IPS-18c (cell line): ENCODE measurements around the gene SH3TC1.

Experiments used
- H3K4me3 ChIP-seq: 2 replicates; pipeline ENCODE4 v1.7.0; 2013; ENCODE audit warnings: low read depth, mild to moderate bottlenecking, low read length, moderate library complexity; ENCODE audit not compliant: insufficient read depth
- H3K9me3 ChIP-seq: one replicate; pipeline ENCODE4 v1.6.1; 2013; ENCODE audit warnings: mild to moderate bottlenecking, low read length, moderate library complexity; ENCODE audit not compliant: control insufficient read depth, insufficient read depth

The SH3TC1 gene

GRCh38 chr4:8252301-8253173 lies 53.4 kb downstream of the SH3TC1 start:
- no peak overlapping the region for H3K4me3 ChIP-seq
- peaks cover 2% of the 10 kb centered on the region for H3K9me3 ChIP-seq

- H3K9me3 ChIP-seq, result peaks cover 2% of the 10 kb centered on the region
- H3K4me3 ChIP-seq, result no peak overlapping the region
Measured at GRCh38 chr4:8254076-8254475, 55.0 kb downstream of the SH3TC1 start.

GRCh38 chr4:8255698-8256441 lies 56.8 kb downstream of the SH3TC1 start:
- no peak overlapping the region for H3K4me3 ChIP-seq
- peaks cover 2% of the 10 kb centered on the region for H3K9me3 ChIP-seq

DNA sequence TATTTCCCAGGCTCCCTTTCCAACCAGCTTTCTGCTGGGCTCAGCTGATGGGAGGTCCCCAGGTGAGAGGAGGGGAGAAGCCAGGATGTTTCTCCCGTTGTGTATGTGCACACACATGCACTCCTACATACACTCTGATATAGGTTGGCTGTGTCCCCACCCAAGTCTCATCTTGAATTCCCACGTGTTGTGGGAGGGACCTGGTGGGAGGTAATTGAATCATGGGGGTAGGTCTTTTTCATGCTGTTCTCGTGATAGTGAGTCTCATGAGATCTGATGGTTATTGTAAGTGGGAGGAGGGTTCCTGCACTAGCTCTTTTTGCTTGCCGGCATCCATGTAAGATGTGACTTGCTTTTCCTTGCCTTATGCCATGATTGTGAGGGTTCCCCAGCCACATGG lies 58.8 kb downstream of the SH3TC1 start:
- Histone ChIP-seq H3K9me3 (peaks cover 2% of the 10 kb centered on the region), H3K4me3 (no peak overlapping the region)

- H3K9me3 ChIP-seq, result peaks cover 2% of the 10 kb centered on the region
- H3K4me3 ChIP-seq, result no peak overlapping the region
Measured at GRCh38 chr4:8258552-8259212, 59.6 kb downstream of the SH3TC1 start.

GRCh38 chr4:8259743-8260430 lies 60.8 kb downstream of the SH3TC1 start:
- no peak overlapping the region for H3K4me3 ChIP-seq
- peaks cover 2% of the 10 kb centered on the region for H3K9me3 ChIP-seq

DNA sequence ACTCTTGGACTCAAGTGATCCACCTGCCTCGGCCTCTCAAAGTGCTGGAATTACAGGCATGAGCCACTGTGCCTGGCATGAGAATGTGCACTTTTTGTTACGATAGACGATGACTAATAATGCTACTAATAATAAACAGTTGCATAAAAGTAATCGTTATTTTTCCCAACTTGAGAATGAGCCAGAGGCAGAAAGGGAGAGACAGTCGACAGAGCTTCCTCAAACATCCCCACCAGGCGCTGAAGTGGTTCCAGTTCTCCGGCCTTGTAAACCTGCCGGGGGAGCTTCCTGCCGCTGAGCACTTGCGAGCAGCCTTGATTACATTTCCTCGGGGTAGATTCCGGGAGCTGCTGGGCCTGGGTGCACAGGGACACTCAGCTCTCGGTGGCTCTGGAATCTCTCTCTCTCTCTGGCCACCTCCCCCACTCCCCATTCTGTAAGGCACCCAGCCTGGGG lies 61.6 kb downstream of the SH3TC1 start:
- Histone ChIP-seq H3K9me3 (peaks cover 2% of the 10 kb centered on the region), H3K4me3 (no peak overlapping the region)

- Histone ChIP-seq H3K4me3 (no peak overlapping the region), H3K9me3 (peaks cover 2% of the 10 kb centered on the region)
Measured at GRCh38 chr4:8261851-8262535, 62.9 kb downstream of the SH3TC1 start.

- H3K4me3 ChIP-seq, result no peak overlapping the region
- no peaks in the 10 kb centered on the region for H3K9me3 ChIP-seq
Measured at GRCh38 chr4:8262637-8263322, 63.7 kb downstream of the SH3TC1 start.

DNA sequence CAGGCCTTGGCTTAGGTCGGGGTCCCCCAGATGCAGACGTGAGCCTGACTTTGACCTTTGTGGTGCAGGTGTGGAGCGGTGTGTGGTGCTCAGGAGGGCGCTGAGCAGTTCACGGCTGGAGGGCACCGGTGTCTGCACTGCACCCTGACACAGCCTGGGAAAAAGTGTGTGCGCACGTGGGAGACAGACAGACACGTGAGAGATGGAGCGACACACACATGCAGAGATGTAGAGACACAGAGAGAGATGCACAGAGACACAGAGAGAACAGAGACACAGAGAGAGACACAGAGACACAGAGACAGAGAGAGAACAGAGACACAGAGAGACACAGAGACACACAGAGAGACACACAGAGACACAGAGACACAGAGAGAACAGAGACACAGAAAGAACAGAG lies 64.3 kb downstream of the SH3TC1 start:
- H3K9me3 ChIP-seq, result no peaks in the 10 kb centered on the region
- H3K4me3 ChIP-seq, result no peak overlapping the region

DNA sequence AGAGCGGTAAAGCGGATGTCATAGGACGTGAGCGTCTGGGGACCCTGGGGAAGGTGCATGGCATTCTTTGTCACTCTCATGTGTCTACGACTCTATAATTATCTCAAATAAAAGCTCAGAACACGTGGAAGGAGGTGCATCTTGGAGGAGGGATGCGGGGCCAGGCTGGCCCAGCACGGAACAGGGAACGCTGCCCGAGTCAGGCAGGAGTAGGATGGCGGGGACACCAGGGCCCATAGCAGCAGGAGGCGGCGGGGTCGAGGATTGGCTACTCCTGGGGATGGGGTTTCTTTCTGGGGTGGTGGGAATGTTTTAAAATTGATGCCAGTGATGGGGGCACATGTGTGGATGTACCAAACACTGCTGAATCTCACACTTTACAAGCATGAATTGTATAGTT lies 65.0 kb downstream of the SH3TC1 start:
- no peak overlapping the region for H3K4me3 ChIP-seq
- no peaks in the 10 kb centered on the region for H3K9me3 ChIP-seq

DNA sequence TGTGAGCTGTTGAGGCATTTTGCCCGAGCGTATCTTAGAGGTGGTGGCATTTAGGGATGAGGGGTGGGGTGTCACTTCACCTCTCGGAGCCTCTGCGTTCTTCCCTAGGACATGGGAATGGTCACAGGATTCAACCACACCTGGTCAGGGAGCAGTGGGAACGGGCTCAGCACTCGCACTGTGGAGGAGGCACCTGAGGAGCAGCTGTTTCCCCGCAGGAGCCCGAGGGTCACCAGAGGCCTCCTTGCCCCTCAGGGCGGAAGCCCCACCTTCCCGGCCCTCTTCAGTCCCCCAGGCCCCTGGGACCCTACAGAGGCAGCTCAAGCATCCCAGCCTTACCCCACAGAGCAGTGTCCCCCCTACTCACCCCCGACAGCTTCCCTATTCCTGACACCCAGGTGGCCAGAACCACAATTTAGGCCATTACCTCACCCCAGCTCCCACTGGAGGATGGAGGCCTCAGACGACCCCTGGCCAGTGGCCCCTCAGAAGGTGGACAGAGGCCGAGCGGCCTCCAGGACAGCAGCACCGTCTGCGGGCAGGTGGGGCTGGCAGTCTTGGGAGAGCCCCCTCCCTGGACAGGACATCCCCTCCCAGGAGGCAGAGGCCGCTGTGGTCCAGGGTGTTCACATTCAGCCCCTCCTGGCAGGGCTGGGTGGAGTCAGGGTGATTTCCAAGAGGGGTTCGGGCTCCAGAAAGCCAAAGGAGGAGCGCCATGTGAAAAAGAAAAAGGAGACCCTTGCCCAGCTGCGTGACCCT lies 66.3 kb downstream of the SH3TC1 start:
- Histone ChIP-seq H3K4me3 (no peak overlapping the region), H3K9me3 (no peaks in the 10 kb centered on the region)

- H3K9me3 ChIP-seq, result no peaks in the 10 kb centered on the region
- H3K4me3 ChIP-seq, result no peak overlapping the region
Measured at GRCh38 chr4:8266088-8266487, 67.0 kb downstream of the SH3TC1 start.

GRCh38 chr4:8266508-8266907 lies 67.4 kb downstream of the SH3TC1 start:
- H3K4me3 ChIP-seq, result no peak overlapping the region

GRCh38 chr4:8267077-8267476 lies 68.0 kb downstream of the SH3TC1 start:
- no peaks in the 10 kb centered on the region for H3K9me3 ChIP-seq
- no peak overlapping the region for H3K4me3 ChIP-seq

More at GRCh38 chr4:8266508-8266907, 67.4 kb downstream of the SH3TC1 start:
- no peaks in the 10 kb centered on the region for H3K9me3 ChIP-seq

GRCh38 chr4:8268211-8268610 lies 69.1 kb downstream of the SH3TC1 start:
- no peak overlapping the region for H3K4me3 ChIP-seq
- H3K9me3 ChIP-seq, result no peaks in the 10 kb centered on the region
